Measurements from ENCODE around the gene ZNF611. TPM values are rescaled to one million over a fixed set of nuclear protein-coding genes. Genes with fewer than 3 reads are reported as not detected.
"Not testable (repeated sequence)": the region's sequence is repeated elsewhere in the genome, so short reads cannot be mapped to it uniquely, and the experiment has no call there.

ZNF611 gene
- total RNA-seq, 1 donor, result 11.6 TPM

DNA sequence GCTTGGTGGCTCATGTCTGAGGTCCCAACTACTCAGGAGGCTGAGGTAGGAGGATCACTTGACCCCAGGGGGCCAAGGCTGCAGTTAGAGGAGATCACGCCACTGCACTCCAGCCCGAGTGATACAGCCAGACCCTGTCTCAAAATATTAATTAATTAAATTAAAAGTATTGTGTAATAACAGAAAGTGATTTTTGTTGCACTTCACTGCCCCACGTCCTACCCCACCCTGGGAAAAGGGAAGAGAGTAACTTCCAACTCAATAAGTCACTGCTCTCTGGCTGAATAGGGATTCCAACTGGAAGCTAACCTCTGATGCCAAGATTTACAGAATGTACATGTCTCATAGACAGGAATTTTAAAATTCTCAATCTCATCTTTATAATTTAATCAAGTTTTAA, 47.2 kb downstream of the ZNF611 start:
- no peak for DNase-seq (ENCODE audit: low read depth in 2 of 3, low spot score in 2 of 3)

DNA sequence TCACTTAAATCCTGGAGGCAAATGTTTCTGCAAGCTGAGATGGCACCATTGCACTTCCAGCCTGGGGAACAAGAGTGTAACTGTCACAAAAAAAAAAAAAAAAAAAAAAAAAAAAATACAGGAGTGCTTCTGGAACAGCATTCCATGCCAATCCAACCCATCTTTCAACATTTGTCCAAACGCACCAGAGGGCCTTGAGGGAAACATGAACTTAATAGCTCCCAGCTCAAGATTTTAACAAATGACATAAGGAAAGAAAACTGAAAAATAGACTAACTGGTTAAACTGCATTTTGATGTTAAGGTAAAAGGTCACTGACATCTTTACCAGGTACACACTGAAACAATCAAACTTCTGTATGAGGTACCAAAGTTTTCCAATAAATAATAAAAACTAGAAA, 49.0 kb downstream of the ZNF611 start:
- no peak for DNase-seq (ENCODE audit: low read depth in 2 of 3, low spot score in 2 of 3)

DNA sequence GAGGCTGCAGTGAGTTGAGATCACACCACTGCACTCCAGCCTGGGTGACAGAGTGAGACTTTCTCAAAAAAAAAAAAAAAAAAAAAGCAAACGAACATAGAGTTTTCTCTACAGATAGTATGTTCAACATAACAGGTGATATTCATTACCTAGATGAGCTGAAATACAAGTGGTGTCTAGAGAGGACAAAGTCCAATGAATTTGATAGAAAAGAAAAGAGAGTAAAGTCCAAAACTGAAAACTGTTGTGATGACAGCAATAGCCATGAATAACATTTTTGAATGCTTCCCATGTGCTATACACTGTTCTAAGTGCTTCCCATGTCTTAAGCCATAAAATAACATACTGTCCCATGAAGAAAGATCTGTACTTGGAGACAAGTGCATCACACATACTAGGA, 53.6 kb downstream of the ZNF611 start:
- DNase-seq (ENCODE audit: low read depth in 2 of 3, low spot score in 2 of 3), result not testable (repeated sequence)

DNA sequence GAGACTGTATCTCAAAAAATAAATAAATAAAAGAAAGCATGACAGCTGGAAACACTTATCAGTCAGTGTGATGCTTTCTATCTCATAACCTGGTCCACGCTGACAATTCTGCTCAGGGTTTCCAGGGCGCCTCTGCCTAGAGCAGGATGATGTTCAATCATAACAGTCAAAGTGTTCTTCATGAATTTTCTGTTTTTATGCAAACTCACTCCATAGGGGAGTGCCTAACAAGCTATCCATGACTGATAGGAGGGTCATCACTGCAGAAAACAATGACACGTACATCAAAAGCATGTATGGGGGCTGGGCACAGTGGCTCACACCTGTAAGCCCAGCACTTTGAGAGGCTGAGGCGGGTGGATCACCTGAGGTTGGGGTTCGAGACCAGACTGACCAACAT, 55.2 kb downstream of the ZNF611 start:
- DNase-seq (ENCODE audit: low read depth in 2 of 3, low spot score in 2 of 3), result no peak

DNA sequence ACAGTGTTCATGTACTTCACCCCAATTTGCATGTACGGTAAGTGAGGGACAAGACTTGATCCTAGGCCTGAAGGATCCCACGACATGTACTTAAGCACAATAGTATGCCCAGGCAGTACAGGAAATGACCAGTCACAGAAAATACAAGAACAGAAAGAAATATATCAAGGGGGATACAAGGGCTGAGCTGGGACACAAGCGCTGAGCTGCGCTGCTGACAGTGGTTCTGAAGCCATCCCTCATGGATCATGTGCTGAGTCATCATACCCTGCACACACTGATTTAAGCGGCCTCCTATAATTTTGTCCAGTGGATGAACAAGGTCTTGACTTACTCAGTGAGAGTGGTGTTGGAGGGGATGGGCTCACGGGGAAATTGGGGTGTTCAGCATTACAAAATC, 59.6 kb downstream of the ZNF611 start:
- DNase-seq (ENCODE audit: low read depth in 2 of 3, low spot score in 2 of 3), result not testable (repeated sequence)

DNA sequence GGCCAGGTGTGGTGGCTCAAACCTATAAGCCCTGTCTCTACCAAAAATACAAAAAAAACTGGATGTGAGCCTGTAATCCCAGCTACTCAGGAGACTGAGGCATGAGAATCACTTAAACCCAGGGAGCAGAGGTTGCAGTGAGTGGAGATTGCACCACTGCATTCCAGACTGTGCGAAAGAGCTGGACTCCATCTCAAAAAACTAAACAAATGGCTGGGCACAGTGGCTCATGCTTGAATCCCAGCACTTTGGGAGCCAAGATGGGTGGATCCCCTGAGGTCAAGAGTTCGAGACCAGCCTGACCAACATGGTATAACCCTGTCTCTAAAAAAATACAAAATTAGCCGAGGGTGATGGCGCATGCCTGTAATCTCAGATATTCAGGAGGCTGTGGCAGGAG, 61.8 kb downstream of the ZNF611 start:
- no peak for DNase-seq (ENCODE audit: low read depth in 2 of 3, low spot score in 2 of 3)

DNA sequence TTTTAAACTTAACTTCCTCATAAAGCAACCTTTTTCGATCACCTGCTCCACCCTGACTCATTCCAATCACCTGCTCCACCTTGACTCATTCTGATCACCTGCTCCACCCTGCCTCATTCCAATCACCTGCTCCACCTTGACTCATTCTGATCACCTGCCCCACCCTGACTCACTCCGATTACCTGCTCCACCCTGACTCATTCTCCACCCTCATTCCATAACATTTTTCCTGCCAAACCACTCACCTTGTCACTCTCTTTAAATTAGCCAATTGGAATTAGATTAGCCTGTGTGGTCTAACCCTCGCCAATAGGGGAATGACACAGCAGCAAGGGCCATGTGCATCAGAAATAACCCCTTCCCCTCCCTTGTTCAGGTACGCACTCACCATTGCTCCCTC, 64.8 kb downstream of the ZNF611 start:
- no peak for DNase-seq (ENCODE audit: low read depth in 2 of 3, low spot score in 2 of 3)

DNA sequence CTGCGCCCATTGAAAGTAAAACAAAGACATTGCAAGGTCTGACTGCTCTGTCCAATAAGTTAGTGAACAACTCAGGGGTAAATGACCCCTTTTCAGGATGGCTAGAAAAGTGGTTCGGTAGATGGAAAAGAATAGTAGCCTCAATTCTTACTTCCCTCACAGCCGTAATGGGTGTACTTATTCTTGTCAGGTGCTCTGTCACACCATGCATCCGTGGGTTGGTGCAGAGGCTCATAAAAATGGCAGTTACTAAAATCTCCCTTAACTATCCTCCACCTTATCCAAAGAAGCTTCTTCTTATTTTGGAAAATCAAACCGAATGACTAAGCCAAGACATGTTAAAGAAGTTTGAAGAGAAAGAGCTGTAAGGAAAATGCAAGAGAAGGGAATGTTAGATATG, 65.3 kb downstream of the ZNF611 start:
- DNase-seq (ENCODE audit: low read depth in 2 of 3, low spot score in 2 of 3), result no peak

DNA sequence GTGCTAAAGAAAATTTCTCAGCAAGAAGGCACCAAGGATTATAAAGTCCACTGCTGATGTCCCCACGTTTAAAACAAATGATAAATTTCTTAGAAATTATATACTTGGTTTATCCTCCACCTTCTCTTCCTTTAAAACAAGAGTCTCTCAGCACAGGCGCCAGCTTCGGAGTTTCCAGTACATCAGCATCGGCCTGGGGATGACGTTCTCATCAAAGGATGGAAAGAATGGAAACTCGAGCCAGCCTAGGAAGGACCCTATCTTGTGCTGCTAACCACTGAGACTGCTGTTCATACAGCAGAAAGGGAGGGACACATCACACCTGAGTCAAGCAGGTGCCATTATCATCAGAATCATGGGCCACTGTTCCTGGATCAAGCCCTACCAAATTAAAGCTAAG, 66.9 kb downstream of the ZNF611 start:
- DNase-seq (ENCODE audit: low read depth in 2 of 3, low spot score in 2 of 3), result no peak

DNA sequence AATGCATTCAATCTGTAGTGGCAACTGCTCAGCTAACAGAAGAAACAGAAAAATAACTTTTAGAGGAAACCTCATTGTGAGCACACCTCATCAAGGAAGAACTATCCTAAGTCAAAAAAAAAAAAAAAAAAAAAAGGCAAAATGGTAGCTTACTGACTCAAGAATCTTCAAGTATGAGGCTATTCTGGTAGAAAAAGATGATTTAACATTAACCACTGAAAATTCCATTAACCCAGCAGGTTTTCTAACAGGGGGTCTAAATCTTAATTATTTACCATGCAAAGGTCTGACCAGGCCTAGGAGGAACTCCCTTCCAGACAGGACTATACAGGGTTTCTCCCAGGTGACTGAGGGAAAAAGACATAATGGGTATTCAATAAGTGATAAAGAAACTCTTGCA, 68.3 kb downstream of the ZNF611 start:
- DNase-seq (ENCODE audit: low read depth in 2 of 3, low spot score in 2 of 3), result no peak

DNA sequence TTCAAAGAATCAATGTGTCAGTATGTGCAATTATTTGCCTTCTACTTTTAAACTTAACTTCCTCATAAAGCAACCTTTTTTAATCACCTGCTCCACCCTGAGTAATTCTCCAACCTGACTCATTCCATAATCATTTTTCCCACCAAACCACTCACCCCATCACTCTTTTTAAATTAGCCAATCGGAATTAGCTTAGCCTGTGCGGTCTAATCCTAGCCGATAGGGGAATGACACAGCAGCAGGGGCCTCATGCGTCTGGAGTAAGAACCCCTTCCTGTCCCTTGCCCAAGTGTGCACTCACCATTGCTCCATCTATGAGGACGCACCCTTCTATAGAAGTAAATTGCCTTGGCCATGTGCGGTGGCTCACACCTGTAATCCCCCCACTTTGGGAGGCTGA, 69.3 kb downstream of the ZNF611 start:
- no peak for DNase-seq (ENCODE audit: low read depth in 2 of 3, low spot score in 2 of 3)

DNA sequence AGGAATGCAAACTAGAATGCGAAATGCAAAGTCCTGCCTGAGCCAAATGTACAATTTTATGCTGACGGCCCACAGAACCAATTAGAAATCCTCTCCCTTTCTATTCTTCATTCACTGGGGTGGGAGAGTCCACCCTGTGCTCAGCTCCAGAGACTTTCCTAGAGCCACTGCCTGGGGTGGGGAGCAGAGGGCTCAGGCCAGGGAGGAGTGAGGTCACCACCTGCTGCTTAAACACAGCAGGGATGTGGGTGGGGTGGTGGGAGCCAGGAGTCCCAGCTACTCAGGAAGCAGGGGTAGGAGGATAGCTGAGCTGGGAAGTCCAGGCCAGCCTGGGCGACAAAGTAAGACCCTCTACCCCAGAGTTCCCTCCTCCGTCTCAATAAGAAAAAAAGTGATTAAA, 69.8 kb downstream of the ZNF611 start:
- no peak for DNase-seq (ENCODE audit: low read depth in 2 of 3, low spot score in 2 of 3)

DNA sequence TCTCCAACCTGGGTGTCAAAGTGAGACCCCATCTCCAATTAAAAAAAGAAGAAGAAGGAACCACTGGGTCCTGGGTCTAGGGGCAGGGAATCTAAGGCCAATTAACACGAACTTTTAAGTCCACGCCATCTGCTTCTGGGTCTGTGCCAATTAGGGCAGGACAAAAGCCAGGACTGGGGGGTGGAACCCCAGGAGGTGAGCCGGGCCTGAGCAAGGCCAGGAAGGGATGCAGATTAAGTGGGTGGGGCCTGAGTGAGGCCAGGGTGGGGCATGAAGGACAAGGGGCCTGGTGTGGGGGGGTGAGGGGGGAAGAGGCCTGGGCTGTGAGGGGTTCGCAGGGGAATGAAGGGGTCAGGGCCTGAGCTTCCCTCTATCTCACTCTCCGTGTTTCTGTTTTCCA, 70.4 kb downstream of the ZNF611 start:
- DNase-seq (ENCODE audit: low read depth in 2 of 3, low spot score in 2 of 3), result no peak

DNA sequence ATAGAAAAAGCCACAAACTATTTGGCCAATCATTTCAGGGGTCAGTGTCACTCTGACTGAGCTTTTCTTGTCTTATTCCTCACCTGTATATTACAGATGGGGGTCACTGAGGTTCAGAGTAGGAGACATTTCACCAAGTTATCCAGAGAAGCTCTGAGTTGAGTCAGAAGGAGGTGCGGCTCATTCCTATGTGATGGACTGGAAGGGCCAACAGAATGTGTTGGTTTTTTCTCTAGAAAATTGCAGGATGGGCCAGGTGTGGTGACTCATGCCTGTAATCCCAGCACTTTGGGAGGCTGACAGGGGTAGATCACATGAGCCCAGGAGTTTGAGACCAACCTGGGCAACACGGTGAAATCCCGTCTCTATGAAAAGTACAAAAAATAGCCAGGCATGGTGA, 72.2 kb downstream of the ZNF611 start:
- DNase-seq (ENCODE audit: low read depth in 2 of 3, low spot score in 2 of 3), result no peak

DNA sequence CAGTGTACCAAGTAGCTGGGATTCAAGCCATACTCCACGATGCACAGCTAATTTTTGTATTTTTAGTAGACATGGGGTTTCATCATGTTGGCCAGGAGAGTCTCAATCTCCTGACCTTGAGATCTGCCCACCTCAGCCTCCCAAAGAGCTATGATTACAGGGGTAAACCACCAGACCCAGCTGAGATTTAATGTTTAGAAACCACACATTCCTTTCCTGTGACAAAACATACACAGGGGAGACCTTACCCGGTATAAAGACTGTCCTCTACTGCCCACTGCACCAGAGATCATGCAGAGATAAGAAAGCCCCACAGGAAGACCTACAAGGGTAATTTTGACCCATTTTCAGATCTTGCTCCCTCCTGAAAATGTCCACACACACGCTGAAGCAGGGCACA, 73.9 kb downstream of the ZNF611 start:
- DNase-seq (ENCODE audit: low read depth in 2 of 3, low spot score in 2 of 3), result no peak

DNA sequence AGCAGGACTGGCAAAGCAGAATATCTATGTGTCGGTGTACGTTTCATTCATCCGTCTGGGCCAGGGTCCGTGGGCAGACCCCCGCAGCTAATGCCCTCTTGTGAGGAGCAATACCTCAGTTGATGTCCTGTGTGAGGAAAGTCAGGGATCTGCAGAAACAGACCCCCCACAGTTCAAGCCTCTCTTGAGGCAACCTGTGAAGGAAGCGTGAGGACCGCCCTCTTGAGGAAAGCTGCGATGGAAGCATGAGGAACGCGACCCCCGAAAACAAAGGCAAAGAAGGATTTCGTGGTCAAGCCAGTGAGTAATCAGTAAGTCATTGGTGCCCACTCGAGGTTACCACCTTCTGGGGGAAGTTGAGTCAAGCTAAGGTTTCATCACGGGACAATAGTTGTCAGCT, 75.8 kb downstream of the ZNF611 start:
- DNase-seq (ENCODE audit: low read depth in 2 of 3, low spot score in 2 of 3), result no peak

DNA sequence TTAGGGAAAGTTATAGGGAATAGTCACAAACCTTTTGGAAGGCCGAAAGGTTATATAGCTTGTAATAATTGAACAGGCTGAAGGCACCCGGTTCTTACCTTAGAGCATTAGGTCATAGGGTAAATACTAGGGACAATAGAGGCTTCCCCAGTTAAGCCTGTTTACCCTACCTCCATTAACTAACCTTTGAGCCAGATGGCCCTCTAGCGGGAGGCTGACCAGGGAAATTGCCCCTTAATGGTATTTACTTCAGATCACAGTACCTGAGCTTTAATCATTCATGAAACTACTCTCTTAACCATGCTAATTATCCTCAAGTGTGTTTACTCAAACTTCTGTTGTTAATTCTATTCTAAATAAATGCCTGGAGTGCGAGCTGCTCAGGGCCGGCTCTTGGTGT, 76.2 kb downstream of the ZNF611 start:
- DNase-seq (ENCODE audit: low read depth in 2 of 3, low spot score in 2 of 3), result no peak

DNA sequence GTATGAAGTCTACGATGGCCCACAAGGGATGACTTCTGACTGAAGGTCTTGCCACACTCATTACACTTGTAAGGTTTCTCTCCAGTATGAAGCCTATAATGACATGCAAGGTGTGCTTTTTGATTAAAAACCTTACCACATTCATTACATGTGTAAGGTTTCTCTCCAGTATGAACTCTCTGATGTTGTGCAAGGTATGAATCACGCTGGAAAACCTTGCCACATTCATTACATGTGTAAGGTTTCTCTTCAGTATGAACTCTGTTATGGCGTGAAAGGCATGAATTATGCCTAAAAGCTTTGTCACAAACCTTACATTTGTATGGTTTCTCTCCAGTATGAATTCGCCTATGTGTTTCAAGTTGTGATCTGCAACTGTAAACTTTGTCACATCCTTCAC, 81.7 kb downstream of the ZNF611 start:
- no peak for DNase-seq (ENCODE audit: low read depth in 2 of 3, low spot score in 2 of 3)

Other genes with a start within 250 kb of the ZNF611 start
- 15.6 TPM for gene ZNF808, start 207.4 kb downstream of the ZNF611 start, total RNA-seq
- gene ZNF701, start 164.8 kb downstream of the ZNF611 start, total RNA-seq, result 13.2 TPM
- 28.8 TPM for gene ZNF83, start 96.7 kb downstream of the ZNF611 start, total RNA-seq
- gene ZNF600, start 51.7 kb upstream of the ZNF611 start, total RNA-seq, result 7.0 TPM
- 10.5 TPM for gene ZNF28, start 86.6 kb upstream of the ZNF611 start, total RNA-seq
- 16.4 TPM for gene ZNF468, start 122.6 kb upstream of the ZNF611 start, total RNA-seq
- gene ZNF320, start 162.6 kb upstream of the ZNF611 start, total RNA-seq, result 9.4 TPM
- gene ZNF888, start 188.4 kb upstream of the ZNF611 start, total RNA-seq, result 7.0 TPM
- gene ZNF816, start 227.8 kb upstream of the ZNF611 start, total RNA-seq, result 9.2 TPM

Data from hematopoietic multipotent progenitor cell (in vitro differentiated cells).